HFF-Myc (cell line): ENCODE measurements around the gene SNCA.

Source experiments
- DNase-seq: peaks from one replicate; pipeline ENCODE4 v3.0.0-alpha.2; 2011; ENCODE audit warnings: low read depth; ENCODE audit errors: extremely low read depth
- H3K4me3 ChIP-seq: replicated peaks from 2 replicates; pipeline ENCODE4 v1.5.1; 2011; ENCODE audit warnings: low read depth, mild to moderate bottlenecking, control low read depth, low read length
- TF ChIP-seq, protein P1 (sequence below): IDR thresholded peaks from 2 replicates; pipeline ENCODE4 v1.5.1; 2012; ENCODE audit warnings: mild to moderate bottlenecking, low read depth, low read length, control low read depth; ENCODE audit errors: missing control alignments

Gene SNCA

DNA sequence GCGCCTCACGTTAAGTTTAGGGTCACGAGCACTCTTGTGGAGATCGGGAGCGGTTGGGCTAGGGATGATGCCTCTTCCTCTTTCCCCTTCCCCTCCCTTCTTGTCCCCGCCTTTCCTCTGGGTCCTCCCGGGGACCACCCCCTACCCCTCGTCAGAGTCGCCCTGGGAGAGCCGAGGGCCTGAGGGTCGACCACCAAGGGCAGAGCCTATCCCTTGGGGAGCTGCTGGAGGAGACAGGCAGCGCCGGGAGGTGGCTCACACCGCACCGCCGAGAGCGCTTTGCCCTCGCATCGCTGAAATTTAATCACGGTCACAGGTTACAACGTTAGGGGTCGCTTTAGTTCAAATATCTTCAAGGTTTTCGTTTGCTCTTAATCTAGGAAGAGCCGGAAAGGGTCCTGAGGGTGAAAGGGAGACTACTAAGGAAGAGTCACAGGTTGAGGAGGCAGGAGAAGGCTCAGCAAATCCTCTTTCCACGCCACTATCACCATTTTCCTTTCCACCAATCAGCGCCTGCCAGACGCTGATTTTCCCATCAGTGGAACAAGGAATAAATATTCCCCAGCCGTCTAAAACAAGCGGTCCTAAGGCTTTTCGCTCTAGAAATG, 528 bp upstream of the SNCA start:
- TF ChIP-seq, protein P1, sequence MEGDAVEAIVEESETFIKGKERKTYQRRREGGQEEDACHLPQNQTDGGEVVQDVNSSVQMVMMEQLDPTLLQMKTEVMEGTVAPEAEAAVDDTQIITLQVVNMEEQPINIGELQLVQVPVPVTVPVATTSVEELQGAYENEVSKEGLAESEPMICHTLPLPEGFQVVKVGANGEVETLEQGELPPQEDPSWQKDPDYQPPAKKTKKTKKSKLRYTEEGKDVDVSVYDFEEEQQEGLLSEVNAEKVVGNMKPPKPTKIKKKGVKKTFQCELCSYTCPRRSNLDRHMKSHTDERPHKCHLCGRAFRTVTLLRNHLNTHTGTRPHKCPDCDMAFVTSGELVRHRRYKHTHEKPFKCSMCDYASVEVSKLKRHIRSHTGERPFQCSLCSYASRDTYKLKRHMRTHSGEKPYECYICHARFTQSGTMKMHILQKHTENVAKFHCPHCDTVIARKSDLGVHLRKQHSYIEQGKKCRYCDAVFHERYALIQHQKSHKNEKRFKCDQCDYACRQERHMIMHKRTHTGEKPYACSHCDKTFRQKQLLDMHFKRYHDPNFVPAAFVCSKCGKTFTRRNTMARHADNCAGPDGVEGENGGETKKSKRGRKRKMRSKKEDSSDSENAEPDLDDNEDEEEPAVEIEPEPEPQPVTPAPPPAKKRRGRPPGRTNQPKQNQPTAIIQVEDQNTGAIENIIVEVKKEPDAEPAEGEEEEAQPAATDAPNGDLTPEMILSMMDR = peak; percentile 10
- H3K4me3 ChIP-seq = peak overlapping the region; percentile 38
- DNase-seq = no peak

DNA sequence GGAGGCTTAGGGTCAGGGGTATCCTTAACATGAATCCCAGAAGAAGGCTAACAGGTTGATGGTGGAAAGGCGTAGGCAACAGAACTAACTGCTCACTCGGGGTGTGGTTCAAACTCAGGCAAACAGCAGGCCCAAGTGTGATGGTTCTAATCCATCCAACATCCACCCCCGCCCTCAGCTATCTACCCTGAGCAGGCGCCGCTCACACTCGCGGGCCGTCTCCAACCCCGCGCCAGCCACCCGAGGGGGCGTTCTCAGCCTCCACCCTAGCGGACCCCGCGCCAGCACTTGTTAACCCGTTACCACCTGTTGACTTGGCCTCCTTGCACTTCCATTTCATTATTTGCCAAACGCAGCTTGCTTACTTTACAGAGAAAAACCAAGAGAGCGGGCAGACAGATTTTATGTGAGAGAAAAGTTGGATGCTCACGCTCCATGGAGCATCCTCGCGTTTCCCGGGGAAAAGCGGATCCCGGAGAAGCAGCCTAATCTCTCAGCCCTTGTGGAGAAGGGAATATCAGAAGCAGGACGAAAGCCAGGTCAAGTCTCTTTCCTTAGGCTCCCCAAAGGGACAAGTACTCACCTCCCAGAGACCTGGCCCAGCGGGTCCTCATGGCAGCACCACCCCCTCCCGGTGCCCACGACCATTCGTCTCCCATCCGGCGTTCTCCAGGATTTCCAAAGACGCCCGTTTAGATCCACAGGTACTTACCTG, 773 bp downstream of the SNCA start:
- TF ChIP-seq, protein P1 = no peak
- H3K4me3 ChIP-seq = peak overlapping the region; percentile 38; the same call in 1 of the 2 replicates
- DNase-seq = no peak

DNA sequence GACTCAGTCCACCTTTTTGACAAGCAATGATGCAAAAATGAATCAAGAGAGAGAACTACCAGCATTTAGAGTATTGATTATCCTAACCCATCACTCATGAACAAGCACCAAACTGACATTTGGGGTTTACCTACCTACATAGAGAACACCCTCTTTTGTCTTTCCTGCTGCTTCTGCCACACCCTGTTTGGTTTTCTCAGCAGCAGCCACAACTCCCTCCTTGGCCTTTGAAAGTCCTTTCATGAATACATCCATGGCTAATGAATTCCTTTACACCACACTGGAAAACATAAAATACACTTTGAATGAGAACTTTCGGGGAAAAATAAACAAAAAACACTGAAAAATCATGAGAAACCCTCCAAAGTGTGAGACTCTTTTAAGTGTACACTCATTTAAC, 1.5 kb downstream of the SNCA start:
- no peak overlapping the region for H3K4me3 ChIP-seq
- TF ChIP-seq, protein P1 = no peak
- DNase-seq = no peak

DNA sequence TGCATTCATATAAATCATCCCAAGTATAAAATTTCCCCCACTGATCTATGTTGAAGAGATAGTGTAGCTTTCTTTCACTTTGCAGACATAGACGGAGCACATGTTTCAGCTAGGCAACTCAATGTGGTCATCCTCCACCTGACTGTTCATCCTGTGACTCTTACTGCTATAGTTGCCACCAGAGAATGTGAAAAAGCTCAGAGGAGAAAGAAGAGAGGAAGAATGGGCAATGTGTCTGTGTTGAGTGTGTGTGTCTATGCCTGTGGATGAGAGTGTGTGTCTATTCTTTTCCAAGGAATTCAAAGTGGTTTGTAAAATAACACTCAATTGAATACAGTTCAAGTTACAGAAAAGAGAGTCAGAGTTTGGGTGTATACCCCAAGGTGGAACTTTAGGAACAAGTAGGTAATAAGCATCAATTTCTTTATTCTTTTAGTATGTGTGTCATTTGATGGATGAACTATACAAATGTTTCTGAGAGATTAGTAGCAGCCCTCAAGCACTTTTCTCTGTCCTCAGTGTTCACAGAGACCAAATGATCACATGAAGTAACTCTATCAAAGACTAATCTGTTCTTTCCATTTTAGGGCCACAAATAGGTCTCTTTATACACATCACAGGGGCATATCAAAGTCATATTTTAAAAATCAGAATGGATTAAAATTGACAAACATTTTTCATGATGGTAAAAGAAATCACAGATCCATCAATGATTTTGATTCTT, 2.3 kb downstream of the SNCA start:
- no peak for DNase-seq
- TF ChIP-seq, protein P1 = no peak
- H3K4me3 ChIP-seq = no peak overlapping the region

DNA sequence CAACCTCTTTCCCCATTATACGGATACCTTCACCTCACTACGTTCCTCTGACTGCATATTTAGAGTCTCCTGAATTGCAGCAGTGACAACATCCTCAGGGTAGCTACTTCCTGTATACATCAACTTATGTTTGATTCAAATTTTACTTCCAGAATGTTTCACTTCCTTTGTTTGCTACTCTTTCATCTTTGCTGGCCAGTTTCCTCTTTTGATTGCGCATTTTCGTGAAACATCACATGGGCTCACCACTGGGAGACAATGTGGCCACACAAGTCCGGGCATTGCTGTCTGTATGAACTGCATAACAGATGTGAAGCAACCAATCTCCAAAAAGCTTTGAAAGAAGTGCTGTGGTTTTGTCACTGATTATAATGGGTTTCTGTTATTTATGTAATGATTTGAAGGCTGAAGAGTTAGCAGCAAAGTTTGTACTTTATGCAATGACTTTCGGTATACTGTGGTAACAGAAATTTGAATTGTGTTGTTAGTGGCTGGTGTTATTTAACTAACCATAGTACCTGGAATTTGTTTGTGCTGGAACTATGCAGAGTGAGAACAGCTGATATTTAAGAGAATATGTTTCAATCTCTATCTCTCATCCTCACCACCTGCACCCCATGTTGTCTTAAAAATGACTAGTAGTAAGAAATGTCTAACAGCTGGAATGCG, 7.4 kb downstream of the SNCA start:
- no peak overlapping the region for H3K4me3 ChIP-seq
- TF ChIP-seq, protein P1 = no peak
- no peak for DNase-seq

DNA sequence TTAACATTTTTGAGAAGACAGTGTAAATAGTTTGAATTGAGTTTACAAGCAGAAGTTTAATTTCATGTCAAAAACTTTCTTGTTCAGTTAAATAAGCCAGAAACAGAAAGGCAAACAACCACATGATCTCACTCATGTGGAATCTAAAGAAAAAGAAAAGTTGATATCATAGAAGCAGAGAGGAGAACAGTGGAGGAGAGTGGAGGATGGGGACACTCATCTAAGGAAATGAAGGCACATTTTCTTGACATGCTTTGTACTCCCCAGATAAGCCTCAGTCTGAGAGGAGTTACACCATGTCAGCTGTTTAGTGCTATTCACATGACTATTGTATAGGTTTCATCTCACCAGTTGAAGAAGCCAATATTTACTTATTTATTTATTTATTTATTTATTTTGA, 13.5 kb downstream of the SNCA start:
- DNase-seq = no peak
- TF ChIP-seq, protein P1 = no peak
- H3K4me3 ChIP-seq = no peak overlapping the region
